ENCODE measurements around the gene MMP15. TPM values are rescaled to one million over a fixed set of nuclear protein-coding genes. Genes with fewer than 3 reads are reported as not detected.
A peak's percentile ranks its signal among the peaks of the same experiment; 100 is the strongest.
"Not testable (repeated sequence)": the region's sequence is repeated elsewhere in the genome, so short reads cannot be mapped to it uniquely, and the experiment has no call there.

MMP15 gene
- polyA plus RNA-seq, 3 donors: 12.1 to 14.3 (median 12.7) TPM

DNA sequence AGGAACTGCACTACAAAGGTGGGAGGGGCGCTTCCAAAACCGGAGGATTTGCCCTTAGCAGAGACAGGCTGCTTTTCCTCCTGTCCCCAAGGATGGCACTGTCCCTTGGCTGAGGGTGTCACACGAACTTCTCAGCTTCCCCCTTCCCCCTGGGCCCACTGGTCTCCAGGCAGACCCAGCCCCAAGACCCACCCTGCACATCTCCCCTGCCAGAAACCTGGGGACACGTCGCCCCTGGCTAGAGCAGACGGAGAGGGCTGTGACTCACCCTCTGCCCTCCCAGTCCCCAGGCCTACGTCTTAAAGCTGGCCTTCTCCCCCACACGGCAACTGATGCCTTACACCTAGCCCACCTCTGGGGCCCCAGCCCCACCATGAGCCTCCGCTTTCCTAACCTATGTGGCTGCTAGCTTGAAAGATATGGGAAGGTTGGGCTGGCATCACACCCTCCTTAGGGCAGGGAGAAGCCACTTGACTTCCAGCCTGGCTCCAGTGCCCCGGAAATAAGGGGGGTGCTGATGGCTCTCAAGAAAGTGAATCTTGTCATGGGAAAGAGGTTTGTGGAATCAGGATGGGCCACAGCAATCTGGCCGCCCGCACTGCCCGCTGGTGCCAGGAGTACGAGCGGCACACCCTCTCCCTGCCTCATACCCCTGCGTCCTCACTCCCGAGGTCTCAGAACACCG is 29.7 kb upstream of the MMP15 start:
- DNase-seq (ENCODE audit: low read depth in 3 of 3, low spot score in 2 of 3): no peak

- DNase-seq (ENCODE audit: low read depth in 3 of 3, low spot score in 2 of 3): no peak
These were observed 29.0 kb upstream of the MMP15 start for GRCh38 chr16:57996406-57997175.

GRCh38 chr16:57997176-57997527 is 28.4 kb upstream of the MMP15 start:
- no peak for DNase-seq (ENCODE audit: low read depth in 3 of 3, low spot score in 2 of 3)

- no peak for DNase-seq (ENCODE audit: low read depth in 3 of 3, low spot score in 2 of 3)
These were observed 27.9 kb upstream of the MMP15 start for GRCh38 chr16:57997528-57998265.

GRCh38 chr16:57998486-57998885 is 27.1 kb upstream of the MMP15 start:
- DNase-seq (ENCODE audit: low read depth in 3 of 3, low spot score in 2 of 3): no peak

DNA sequence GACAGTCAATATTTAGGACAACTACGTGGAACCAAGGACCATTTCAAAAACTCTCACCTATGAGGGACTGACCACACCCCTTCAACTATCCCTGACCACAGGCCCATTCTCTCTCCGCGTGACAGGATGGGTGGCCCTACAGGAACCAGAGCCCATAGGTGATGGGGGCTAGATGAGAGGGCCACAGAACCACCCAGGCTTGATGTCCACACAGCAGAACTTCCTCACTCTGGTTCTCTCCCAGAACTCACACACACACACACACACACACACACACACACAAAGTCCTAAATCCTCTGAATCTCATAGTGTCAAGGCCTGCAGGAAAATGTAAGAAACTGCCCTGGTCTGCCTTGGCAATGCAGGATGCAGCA is 26.6 kb upstream of the MMP15 start:
- no peak for DNase-seq (ENCODE audit: low read depth in 3 of 3, low spot score in 2 of 3)

DNA sequence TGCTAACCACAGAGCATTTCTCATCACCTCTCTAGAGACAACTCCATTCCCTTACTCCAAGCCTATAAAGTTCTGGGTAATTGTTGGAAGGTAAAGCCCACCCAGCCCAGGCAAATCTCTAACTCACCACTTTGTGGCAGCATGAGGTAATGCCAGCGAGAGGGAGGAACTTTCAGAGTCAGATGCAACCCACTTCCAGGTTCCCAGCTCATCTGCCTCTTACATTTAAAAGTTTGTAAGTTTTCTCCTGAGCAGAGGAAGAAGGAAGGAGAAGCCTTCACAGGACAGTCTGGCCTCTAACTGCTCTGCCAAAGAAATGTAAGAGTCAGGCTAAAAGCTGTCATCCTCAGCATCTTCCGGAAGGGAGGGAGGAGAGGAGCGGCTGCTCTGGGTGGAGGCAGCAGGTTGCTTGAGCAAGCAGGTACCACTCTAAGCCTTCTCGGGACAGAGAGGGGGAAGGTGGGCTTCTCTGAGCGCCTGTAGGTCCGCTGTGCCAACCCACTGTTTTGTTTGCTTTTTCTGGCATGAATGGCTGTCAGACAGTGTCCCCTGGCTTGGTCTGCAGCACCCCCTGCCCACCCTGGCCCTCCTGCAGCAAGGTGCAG is 26.1 kb upstream of the MMP15 start:
- no peak for DNase-seq (ENCODE audit: low read depth in 3 of 3, low spot score in 2 of 3)

- DNase-seq (ENCODE audit: low read depth in 3 of 3, low spot score in 2 of 3): no peak
These were observed 25.4 kb upstream of the MMP15 start, which contains the start of gene ZNF319 for GRCh38 chr16:57999971-58000705. Gene ZNF319 (minus strand): TSS chr16:58000672. CDS start chr16:57998265, 2,407 bp downstream.

DNA sequence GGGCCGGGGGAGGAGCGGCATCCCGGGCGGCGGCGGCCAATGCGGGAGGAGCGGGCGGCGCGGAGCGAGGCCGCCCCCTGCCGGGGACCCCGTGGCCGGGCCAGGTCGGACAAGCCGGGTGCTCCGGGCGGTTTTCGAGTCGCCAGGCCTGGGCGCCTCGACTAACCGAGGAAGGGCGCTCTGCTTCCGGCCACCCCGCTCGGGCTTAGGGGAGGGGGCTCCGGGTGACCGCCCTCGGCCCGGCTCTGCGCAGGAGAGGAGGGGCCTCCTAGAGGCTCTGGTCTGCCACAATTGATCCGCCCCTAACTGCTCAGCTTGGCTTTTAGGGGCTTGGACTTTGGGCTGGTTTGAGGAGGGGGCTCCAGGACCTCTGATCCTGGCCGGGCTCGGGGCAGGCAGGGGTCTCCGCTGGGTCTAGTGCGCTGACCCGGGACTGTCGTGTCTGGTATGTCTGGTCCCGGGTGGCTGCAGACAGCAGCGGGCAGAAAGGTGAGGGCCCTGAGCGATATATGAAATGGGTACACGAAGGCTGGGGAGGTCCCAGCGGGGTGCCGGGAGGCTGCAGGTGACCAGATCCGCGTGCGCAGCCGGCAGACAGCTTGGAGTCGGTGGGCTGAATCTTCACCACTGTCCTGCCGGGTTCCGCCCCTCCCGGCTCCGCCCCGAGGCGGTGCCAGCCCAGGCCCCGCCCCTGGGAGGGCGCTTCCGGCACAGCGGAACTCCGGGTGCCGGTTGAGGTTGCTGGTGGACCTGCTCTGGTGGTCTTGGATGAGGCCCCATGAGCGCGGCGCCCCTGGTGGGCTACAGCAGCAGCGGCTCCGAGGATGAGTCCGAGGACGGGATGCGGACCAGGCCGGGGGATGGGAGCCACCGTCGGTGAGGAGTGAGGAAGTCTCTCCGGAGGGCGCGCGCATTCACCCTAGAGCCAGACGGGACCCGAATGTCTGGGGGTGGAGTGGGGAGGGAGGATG is 24.6 kb upstream of the MMP15 start, which contains the start of gene USB1:
Gene USB1 (plus strand): TSS at position 702 of the 971 bp plus-strand sequence. CDS start 77 bp downstream, at position 779.
- DNase-seq (ENCODE audit: low read depth in 3 of 3, low spot score in 2 of 3): peak in 1 of 3 donors; percentile 76

GRCh38 chr16:58001781-58002415 is 23.7 kb upstream of the MMP15 start:
- DNase-seq (ENCODE audit: low read depth in 3 of 3, low spot score in 2 of 3): no peak

- no peak for DNase-seq (ENCODE audit: low read depth in 3 of 3, low spot score in 2 of 3)
These were observed 23.1 kb upstream of the MMP15 start for GRCh38 chr16:58002416-58002800.

DNA sequence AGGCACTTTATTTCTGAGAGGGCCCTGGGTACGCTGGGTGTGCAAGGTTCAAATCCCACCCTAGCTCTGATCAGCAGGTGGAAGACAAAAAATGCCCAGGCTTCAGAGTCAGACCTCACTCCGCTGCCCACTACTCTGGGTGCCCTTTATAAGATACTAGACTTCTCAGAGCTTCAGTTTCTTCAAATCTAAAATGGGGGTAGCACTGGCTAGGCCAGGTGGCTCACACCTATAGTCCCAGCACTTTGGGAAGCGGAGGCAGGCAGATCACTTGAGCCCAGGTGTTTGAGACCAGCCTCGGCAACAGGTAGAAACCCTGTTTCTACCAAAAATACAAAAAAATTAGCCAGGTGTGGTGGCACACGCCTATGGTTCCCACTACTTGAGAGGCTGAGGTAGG is 22.6 kb upstream of the MMP15 start:
- DNase-seq (ENCODE audit: low read depth in 3 of 3, low spot score in 2 of 3): no peak

- DNase-seq (ENCODE audit: low read depth in 3 of 3, low spot score in 2 of 3): not testable (repeated sequence)
These were observed 20.8 kb upstream of the MMP15 start for GRCh38 chr16:58004736-58005135.

DNA sequence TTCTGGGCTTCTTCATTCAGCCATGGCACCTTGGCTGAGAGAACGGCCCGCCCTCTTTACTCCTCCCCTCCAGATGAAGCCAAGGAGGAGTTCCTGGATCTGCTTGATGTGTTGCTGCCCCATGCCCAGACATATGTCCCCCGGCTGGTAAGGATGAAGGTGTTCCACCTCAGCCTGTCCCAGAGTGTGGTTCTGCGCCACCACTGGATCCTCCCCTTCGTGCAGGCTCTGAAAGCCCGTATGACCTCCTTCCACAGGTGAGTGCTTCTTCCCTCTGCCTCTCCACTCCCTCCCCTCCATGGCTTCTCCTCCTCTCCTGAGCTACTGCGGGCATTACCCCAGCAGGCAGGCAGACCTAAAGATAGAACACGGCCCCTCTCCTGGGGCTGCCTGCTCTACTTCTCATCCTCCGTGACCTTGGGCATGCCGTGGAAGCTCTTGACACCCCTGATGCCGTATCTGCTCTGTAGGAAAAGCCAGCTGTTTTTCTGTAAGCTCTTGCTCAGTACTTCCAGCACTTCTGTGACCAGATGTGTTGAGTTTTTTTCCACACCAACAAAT is 15.6 kb upstream of the MMP15 start:
- DNase-seq (ENCODE audit: low read depth in 3 of 3, low spot score in 2 of 3): no peak

GRCh38 chr16:58010886-58011285 is 14.7 kb upstream of the MMP15 start:
- no peak for DNase-seq (ENCODE audit: low read depth in 3 of 3, low spot score in 2 of 3)

DNA sequence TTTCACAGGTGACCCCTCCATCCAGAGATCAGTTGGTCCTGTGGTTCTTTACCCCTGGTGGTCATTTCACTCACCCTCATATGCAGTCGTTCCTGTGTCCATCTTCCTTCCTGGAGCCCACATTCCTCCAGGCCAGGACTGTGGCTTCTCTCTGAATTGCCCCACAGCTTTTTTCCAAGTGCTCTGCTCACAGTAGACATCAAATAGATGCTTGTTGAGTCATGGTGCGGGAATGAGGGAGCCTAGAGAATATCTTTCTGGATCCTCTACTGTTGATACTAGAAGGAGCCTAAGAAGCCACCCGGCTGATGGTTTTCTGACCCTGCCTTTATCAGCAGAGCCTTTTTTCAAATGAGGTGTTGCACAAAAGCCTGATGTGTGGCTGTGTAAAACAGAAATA is 13.9 kb upstream of the MMP15 start:
- no peak for DNase-seq (ENCODE audit: low read depth in 3 of 3, low spot score in 2 of 3)

- DNase-seq (ENCODE audit: low read depth in 3 of 3, low spot score in 2 of 3): no peak
These were observed 13.1 kb upstream of the MMP15 start for GRCh38 chr16:58012481-58012880.

DNA sequence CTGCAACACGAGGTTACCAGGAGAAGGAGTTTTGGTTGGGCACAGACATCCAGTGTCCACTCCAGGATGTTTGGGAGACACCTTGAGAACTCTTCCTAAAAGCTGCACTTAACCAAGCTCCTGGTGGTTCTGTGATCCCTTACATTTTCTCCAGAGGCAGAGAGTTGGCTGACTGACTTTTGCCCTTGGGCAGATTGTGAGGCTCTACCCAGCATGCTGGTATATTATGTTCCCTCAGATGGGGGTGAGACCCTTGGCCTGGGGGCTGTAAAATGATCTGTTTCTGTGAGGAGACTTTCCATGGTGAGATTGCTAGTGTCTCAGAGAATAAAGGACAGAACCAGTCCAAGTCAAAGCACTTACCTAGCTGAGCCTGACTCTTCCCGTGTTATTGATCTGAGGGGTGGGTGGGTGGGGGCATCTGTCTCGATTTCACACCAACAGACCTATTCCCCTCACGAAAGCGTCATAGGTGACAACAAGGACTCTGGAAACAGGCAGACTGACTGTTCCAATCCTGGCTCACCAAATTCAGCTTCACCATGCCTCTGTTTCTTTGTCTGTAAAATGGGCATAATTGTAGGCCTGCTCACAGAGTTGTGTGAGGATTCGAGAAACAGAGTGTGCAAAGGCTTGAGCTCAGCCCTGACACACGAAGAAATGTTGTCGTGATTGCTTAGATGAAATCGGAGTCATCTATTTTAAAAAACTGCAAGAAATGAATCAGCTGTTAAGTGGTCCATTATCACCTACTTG is 12.2 kb upstream of the MMP15 start:
- no peak for DNase-seq (ENCODE audit: low read depth in 3 of 3, low spot score in 2 of 3)

Measured in right renal cortex interstitium (tissue), 3 donors.